Fibroblast of lung (primary cell): ENCODE results near the gene WSB2. TPM values are rescaled to one million over a fixed set of nuclear protein-coding genes. Genes with fewer than 3 reads are reported as not detected.

Experiments
- DNase-seq, 2 donors: peaks; one replicate each; pipeline versions ENCODE4 v3.0.0 to v3.0.0-alpha.2; 2010; ENCODE audit warnings: low read depth in 2 of 2
- H2AFZ ChIP-seq: 2 replicates; pipeline ENCODE4 v1.5.1; 2012; ENCODE audit warnings: low read length, control low read depth, inconsistent platforms
- H3K27ac ChIP-seq: 2 replicates; pipeline ENCODE4 v1.5.1; 2011; ENCODE audit warnings: low read length, control low read depth; ENCODE audit not compliant: insufficient read depth
- H3K27me3 ChIP-seq: 2 replicates; pipeline ENCODE4 v1.5.1; 2011; ENCODE audit warnings: mild to moderate bottlenecking, low read length; ENCODE audit not compliant: control insufficient read depth, insufficient read depth
- H3K36me3 ChIP-seq: 2 replicates; pipeline ENCODE4 v1.5.1; 2011; ENCODE audit warnings: low read length; ENCODE audit not compliant: control insufficient read depth, insufficient read depth
- H3K4me1 ChIP-seq: 2 replicates; pipeline ENCODE4 v1.5.1; 2011; ENCODE audit warnings: low read length; ENCODE audit not compliant: control insufficient read depth, insufficient read depth; ENCODE audit errors: extremely low read depth
- H3K4me2 ChIP-seq: 2 replicates; pipeline ENCODE4 v1.5.1; 2011; ENCODE audit warnings: low read length, control low read depth; ENCODE audit not compliant: insufficient read depth; ENCODE audit errors: extremely low read depth
- H3K4me3 ChIP-seq, 4 experiments: fragments of 200-600 bp in 1 of 4; sonication (generic) in 1 of 4; replicated peaks in 1 of 4; 2 replicates each; pipeline ENCODE4 v1.5.1; 2011 to 2016; ENCODE audit warnings: low read length in 4 of 4, low read depth in 3 of 4, mild to moderate bottlenecking in 3 of 4, control low read depth in 2 of 4, inconsistent platforms in 1 of 4, mixed read lengths in 1 of 4; ENCODE audit not compliant: insufficient read depth in 1 of 4; ENCODE audit errors: control extremely low read depth in 1 of 4
- H3K79me2 ChIP-seq: 2 replicates; pipeline ENCODE4 v1.5.1; 2012; ENCODE audit warnings: mild to moderate bottlenecking, low read length, inconsistent platforms; ENCODE audit not compliant: control insufficient read depth, insufficient read depth
- H3K9ac ChIP-seq: 2 replicates; pipeline ENCODE4 v1.5.1; 2011; ENCODE audit warnings: mild to moderate bottlenecking, low read length, control low read depth; ENCODE audit not compliant: insufficient read depth
- H3K9me3 ChIP-seq: 2 replicates; pipeline ENCODE4 v1.5.1; 2012; ENCODE audit warnings: low read depth, low read length; ENCODE audit not compliant: control insufficient read depth, insufficient read depth
- H4K20me1 ChIP-seq: 2 replicates; pipeline ENCODE4 v1.5.1; 2011; ENCODE audit warnings: low read length; ENCODE audit not compliant: control insufficient read depth, insufficient read depth; ENCODE audit errors: extremely low read depth
- EZH2 ChIP-seq: IDR thresholded peaks from 2 replicates; pipeline ENCODE4 v1.5.1; 2012; ENCODE audit warnings: low read length, control low read depth, mild to moderate bottlenecking; ENCODE audit errors: missing control alignments
- polyA plus RNA-seq, 2 donors: library from polyadenylated mRNA; depleted of rRNA in 1 of 2; stranded (reverse) in 1 of 2; unstranded in 1 of 2; fragments of >200 nt; gene quantifications; 2 replicates each; pipeline ENCODE4 v1.2.1, GENCODE V29; 2011 to 2012; ENCODE audit warnings: missing spikeins in 1 of 2
- total RNA-seq: library from RNA; depleted of rRNA; stranded (reverse); fragments of >200 nt; gene quantifications from 2 replicates; pipeline ENCODE4 v1.2.1, GENCODE V29; 2014
- TF ChIP-seq, protein P1 (sequence below), 2 donors: IDR thresholded peaks in 1 of 2; conservative IDR thresholded peaks in 1 of 2; 1 replicate in 1 of 2; 2 replicates in 1 of 2; pipeline ENCODE4 v1.5.1; 2011 to 2012; ENCODE audit warnings: low read length in 2 of 2, control low read depth in 1 of 2, inconsistent platforms in 1 of 2, low read depth in 1 of 2, mild to moderate bottlenecking in 1 of 2

Gene WSB2
- total and polyA plus RNA-seq, 2 donors (not counting 1 experiment from before 2014, with no cell fraction given) = 118 to 122 TPM

DNA sequence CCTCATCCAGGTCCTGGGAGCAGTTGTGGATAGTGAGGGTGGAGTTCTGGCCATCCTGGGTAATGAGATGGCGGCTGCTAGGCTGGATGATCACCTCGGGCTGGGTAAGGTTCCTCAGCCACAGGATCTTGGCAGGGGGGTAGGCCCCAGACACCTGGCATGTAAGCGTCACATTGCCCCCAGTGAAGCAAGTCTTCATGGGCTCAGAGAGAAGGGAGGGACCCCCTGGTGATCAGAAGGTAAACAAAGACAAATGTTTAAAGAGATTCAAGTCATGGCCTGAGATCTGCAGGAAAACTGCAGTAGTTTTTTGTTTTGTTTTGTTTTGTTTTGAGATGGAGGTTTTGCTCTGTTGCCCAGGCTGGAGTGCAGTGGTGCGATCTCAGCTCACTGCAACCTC is 12.8 kb upstream of the WSB2 start:
- no peaks in the 10 kb centered on the region for H4K20me1 ChIP-seq
- no peak overlapping the region for H3K4me2 ChIP-seq
- H2AFZ ChIP-seq = no peak overlapping the region
- no peak overlapping the region for H3K27ac ChIP-seq
- H3K4me3 ChIP-seq = no peak overlapping the region
- no peaks in the 10 kb centered on the region for H3K4me1 ChIP-seq
- DNase-seq = no peak
- H3K79me2 ChIP-seq = no peaks in the 10 kb centered on the region
- H3K36me3 ChIP-seq = peaks cover 2% of the 10 kb centered on the region
- H3K9ac ChIP-seq = no peak overlapping the region
- H3K27me3 ChIP-seq = no peaks in the 10 kb centered on the region
- TF ChIP-seq, protein P1, sequence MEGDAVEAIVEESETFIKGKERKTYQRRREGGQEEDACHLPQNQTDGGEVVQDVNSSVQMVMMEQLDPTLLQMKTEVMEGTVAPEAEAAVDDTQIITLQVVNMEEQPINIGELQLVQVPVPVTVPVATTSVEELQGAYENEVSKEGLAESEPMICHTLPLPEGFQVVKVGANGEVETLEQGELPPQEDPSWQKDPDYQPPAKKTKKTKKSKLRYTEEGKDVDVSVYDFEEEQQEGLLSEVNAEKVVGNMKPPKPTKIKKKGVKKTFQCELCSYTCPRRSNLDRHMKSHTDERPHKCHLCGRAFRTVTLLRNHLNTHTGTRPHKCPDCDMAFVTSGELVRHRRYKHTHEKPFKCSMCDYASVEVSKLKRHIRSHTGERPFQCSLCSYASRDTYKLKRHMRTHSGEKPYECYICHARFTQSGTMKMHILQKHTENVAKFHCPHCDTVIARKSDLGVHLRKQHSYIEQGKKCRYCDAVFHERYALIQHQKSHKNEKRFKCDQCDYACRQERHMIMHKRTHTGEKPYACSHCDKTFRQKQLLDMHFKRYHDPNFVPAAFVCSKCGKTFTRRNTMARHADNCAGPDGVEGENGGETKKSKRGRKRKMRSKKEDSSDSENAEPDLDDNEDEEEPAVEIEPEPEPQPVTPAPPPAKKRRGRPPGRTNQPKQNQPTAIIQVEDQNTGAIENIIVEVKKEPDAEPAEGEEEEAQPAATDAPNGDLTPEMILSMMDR (conservative IDR thresholded peaks at IDR 0.05 in 1 of 2, IDR thresholded peaks at IDR 0.05 in 1 of 2; ENCODE audit: low read depth in 1 of 2, low read length in 2 of 2) = no peak
- no peak for TF ChIP-seq EZH2
- H3K9me3 ChIP-seq = no peaks in the 10 kb centered on the region

DNA sequence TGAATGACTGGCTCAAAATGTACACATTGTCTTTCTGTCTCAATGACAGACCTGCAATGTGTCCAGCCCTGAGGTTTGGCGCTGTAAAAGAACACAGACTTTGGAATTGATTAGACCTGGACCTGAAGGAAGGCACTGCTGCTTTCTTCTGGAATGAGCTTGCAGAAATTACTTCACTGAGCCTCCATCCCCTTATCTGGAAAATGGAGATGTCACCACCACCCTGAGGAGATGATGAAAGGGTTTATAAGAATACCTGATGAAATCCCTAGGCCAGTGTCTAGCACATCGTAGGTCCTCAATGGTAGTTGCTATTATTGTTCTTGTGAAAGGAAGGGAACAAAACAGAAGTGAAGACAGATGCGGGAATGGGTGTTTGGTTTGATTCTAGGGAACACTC is 9.7 kb upstream of the WSB2 start:
- TF ChIP-seq, protein P1 (conservative IDR thresholded peaks at IDR 0.05 in 1 of 2, IDR thresholded peaks at IDR 0.05 in 1 of 2; ENCODE audit: low read depth in 1 of 2, low read length in 2 of 2) = no peak
- TF ChIP-seq EZH2 = no peak
- no peaks in the 10 kb centered on the region for H3K4me1 ChIP-seq
- no peaks in the 10 kb centered on the region for H3K27me3 ChIP-seq
- no peaks in the 10 kb centered on the region for H4K20me1 ChIP-seq
- H3K4me2 ChIP-seq = no peak overlapping the region
- H3K36me3 ChIP-seq = no peaks in the 10 kb centered on the region
- H3K9ac ChIP-seq = no peak overlapping the region
- no peak overlapping the region for H2AFZ ChIP-seq
- H3K27ac ChIP-seq = no peak overlapping the region
- no peak overlapping the region for H3K4me3 ChIP-seq
- no peaks in the 10 kb centered on the region for H3K9me3 ChIP-seq
- no peaks in the 10 kb centered on the region for H3K79me2 ChIP-seq
- no peak for DNase-seq

DNA sequence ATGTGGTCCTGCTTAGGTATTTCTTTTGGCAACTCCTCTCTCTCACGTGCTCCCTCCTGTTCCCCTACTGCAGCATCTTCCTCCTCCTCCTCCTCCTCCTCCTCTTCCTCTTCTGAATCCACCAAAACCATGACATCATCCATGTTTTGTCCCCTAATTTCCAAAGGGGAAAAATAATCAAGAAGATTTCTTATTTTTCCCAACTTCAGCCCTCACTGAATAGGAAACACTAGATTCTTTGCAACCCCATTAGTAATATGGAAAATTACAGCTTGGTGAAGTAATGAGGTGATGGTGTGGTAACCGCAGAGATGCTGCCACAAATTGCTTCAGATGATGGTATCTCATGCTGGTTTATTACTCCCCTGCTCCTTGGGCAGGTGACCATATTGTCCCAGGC is 7.5 kb upstream of the WSB2 start:
- no peak for DNase-seq
- no peak overlapping the region for H3K4me3 ChIP-seq
- H3K27me3 ChIP-seq = no peaks in the 10 kb centered on the region
- no peak overlapping the region for H2AFZ ChIP-seq
- no peak overlapping the region for H3K9ac ChIP-seq
- no peaks in the 10 kb centered on the region for H3K79me2 ChIP-seq
- TF ChIP-seq, protein P1 (conservative IDR thresholded peaks at IDR 0.05 in 1 of 2, IDR thresholded peaks at IDR 0.05 in 1 of 2; ENCODE audit: low read depth in 1 of 2, low read length in 2 of 2) = no peak
- no peak for TF ChIP-seq EZH2
- no peak overlapping the region for H3K4me2 ChIP-seq
- no peaks in the 10 kb centered on the region for H3K9me3 ChIP-seq
- no peaks in the 10 kb centered on the region for H3K4me1 ChIP-seq
- H3K36me3 ChIP-seq = no peaks in the 10 kb centered on the region
- H3K27ac ChIP-seq = no peak overlapping the region
- no peaks in the 10 kb centered on the region for H4K20me1 ChIP-seq
